HL-60 (cell line): ENCODE measurements around the gene MVP.

Source experiments
- DNase-seq, 2 experiments: peaks; one replicate each; pipeline ENCODE4 v3.0.0-alpha.2; 2010 to 2020; ENCODE audit warnings: low read depth in 1 of 2, low spot score in 1 of 2
- H3K27ac ChIP-seq: fragments of 250-450 bp; sonication (Bioruptor Pico); replicated peaks from 2 replicates; pipeline ENCODE4 v1.5.1; 2020; ENCODE audit warnings: mild to moderate bottlenecking, moderate library complexity
- H3K27me3 ChIP-seq: fragments of 250-450 bp; sonication (Bioruptor Pico); 2 replicates; pipeline ENCODE4 v1.5.1; 2021; ENCODE audit warnings: mild to moderate bottlenecking, moderate library complexity; ENCODE audit not compliant: insufficient read depth, poor library complexity, severe bottlenecking
- H3K4me3 ChIP-seq: replicated peaks from 2 replicates; pipeline ENCODE4 v1.5.1; 2011; ENCODE audit warnings: mild to moderate bottlenecking, control low read depth, low read length; ENCODE audit not compliant: insufficient read depth
- CTCF ChIP-seq: IDR thresholded peaks from one replicate; pipeline ENCODE4 v1.5.1; 2011; ENCODE audit warnings: low read length, control low read depth, inconsistent platforms; ENCODE audit not compliant: insufficient read depth
- GABPA ChIP-seq: IDR thresholded peaks from 2 replicates; pipeline ENCODE4 v1.6.1; 2012; ENCODE audit warnings: low read depth
- POLR2AphosphoS5 ChIP-seq: IDR thresholded peaks from 2 replicates; pipeline ENCODE4 v1.6.1; 2012; ENCODE audit warnings: low read depth
- REST ChIP-seq: IDR thresholded peaks from 2 replicates; pipeline ENCODE4 v1.6.1; 2012; ENCODE audit warnings: low read depth; ENCODE audit not compliant: insufficient replicate concordance
- SPI1 ChIP-seq: IDR thresholded peaks from 2 replicates; pipeline ENCODE4 v1.6.1; 2012; ENCODE audit warnings: low read depth, mild to moderate bottlenecking, borderline replicate concordance

Gene MVP

DNA sequence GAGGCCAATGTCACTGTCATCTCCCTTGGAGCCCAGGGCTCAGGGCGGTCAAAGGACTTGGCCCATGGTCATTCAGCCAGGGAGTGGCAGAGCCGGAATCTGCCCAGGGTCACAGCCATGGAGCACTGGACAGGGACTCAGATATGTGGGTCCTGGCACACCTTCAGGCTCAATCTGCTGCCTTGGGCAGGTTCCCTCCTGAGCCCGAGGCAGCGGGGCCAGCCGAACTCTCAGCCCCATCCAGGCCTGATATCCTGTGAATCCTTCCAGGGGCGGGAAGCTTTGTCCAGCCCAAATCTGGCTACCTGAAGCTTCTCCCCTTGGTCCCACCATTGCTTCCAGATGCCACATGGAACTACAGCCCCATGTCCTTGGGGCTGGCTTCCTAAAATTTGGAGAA, 54.9 kb downstream of the MVP start:
- TF ChIP-seq CTCF (no peak), GABPA (no peak), SPI1 (no peak), REST (no peak), POLR2AphosphoS5 (no peak)

DNA sequence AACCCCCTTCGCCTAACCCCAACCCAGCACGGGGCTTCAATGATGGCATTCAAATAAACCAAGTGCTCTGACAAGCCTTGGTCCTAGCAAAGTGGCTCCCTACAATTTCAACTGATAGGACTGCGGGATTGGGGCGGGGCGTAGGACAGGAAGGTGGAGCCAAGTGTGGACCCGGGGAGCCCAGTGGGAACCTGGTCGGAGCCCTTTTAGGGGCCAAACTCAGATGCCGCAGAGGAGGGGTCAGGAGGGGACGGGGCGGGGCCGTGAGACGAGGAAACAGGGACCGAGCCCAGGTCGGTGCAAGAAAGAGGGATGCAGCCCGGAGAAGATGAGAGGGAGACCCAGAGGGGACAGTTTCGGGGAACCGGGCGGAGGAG, 55.9 kb downstream of the MVP start:
- Histone ChIP-seq H3K4me3 (peak overlapping the region; percentile 10), H3K27ac (no peak overlapping the region), H3K27me3 (peaks cover 18% of the 10 kb centered on the region)
- TF ChIP-seq REST (no peak), SPI1 (no peak)
- no peak for DNase-seq

More for the DNA sequence above, 54.9 kb downstream of the MVP start:
- DNase-seq: no peak
- H3K27me3 ChIP-seq: peaks cover 18% of the 10 kb centered on the region
- H3K4me3 ChIP-seq: no peak overlapping the region
- no peak overlapping the region for H3K27ac ChIP-seq

- H3K27me3 ChIP-seq: peaks cover 18% of the 10 kb centered on the region
- no peak overlapping the region for H3K27ac ChIP-seq
- DNase-seq: no peak
- H3K4me3 ChIP-seq: peak overlapping the region; percentile 10
- TF ChIP-seq GABPA (no peak), REST (no peak), POLR2AphosphoS5 (no peak), CTCF (no peak), SPI1 (no peak)
These were observed 56.5 kb downstream of the MVP start for GRCh38 chr16:29876594-29877249.
